ENCODE results near the gene SGSM2.

- TF ChIP-seq POLR2AphosphoS5 (IDR thresholded peaks at IDR 0.05; ENCODE audit: low read depth, low read length) (no peak), POLR2A (IDR thresholded peaks at IDR 0.05; ENCODE audit: low read depth, low read length) (no peak), TAF1 (IDR thresholded peaks at IDR 0.05; ENCODE audit: low read depth, low read length) (no peak), PAX5 (IDR thresholded peaks at IDR 0.05; ENCODE audit: insufficient read depth, low read length, severe bottlenecking) (no peak), SPI1 (IDR thresholded peaks at IDR 0.05; ENCODE audit: low read depth, low read length) (no peak)
Measured at GRCh38 chr17:2377659-2378058, 40.4 kb downstream of the SGSM2 start.

Measured in GM12891 (cell line).